GM18505 (cell line): Measurements from ENCODE around the gene HLCS.
A peak's percentile ranks its signal among the peaks of the same experiment; 100 is the strongest.
"Not testable (repeated sequence)": the region's sequence is repeated elsewhere in the genome, so short reads cannot be mapped to it uniquely, and the experiment has no call there.

Source experiments
- ATAC-seq: cut with Tn5 transposase; IDR thresholded peaks from one replicate; pipeline ENCODE4 v1.9.1; 2021; ENCODE audit not compliant: unreplicated experiment
- POLR2A ChIP-seq: IDR thresholded peaks from 4 replicates; pipeline ENCODE4 v1.6.1; 2011; ENCODE audit warnings: borderline replicate concordance; ENCODE audit not compliant: insufficient read depth, insufficient read length; ENCODE audit errors: extremely low read depth

HLCS gene

GRCh38 chr21:36992671-36993070, 26.2 kb upstream of the HLCS start:
- no peak for TF ChIP-seq POLR2A
- ATAC-seq: no peak

GRCh38 chr21:36990508-36991205, 24.2 kb upstream of the HLCS start:
- no peak for ATAC-seq
- no peak for TF ChIP-seq POLR2A

- TF ChIP-seq POLR2A: peak; percentile 66
- ATAC-seq: peak; percentile 88
Measured at GRCh38 chr21:36989699-36990507, 23.4 kb upstream of the HLCS start.

GRCh38 chr21:36989199-36989698, 22.8 kb upstream of the HLCS start:
- not testable (repeated sequence) for ATAC-seq

GRCh38 chr21:36988536-36988935, 22.1 kb upstream of the HLCS start:
- no peak for TF ChIP-seq POLR2A
- ATAC-seq: no peak

- no peak for ATAC-seq
- TF ChIP-seq POLR2A: no peak
Measured at GRCh38 chr21:36987845-36988244, 21.4 kb upstream of the HLCS start.

- no peak for ATAC-seq
Measured at GRCh38 chr21:36985751-36986594, 19.5 kb upstream of the HLCS start.

GRCh38 chr21:36981977-36982700, 15.7 kb upstream of the HLCS start:
- TF ChIP-seq POLR2A: no peak
- no peak for ATAC-seq

More at GRCh38 chr21:36985751-36986594, 19.5 kb upstream of the HLCS start:
- no peak for TF ChIP-seq POLR2A

GRCh38 chr21:36981049-36981391, 14.6 kb upstream of the HLCS start:
- no peak for TF ChIP-seq POLR2A
- no peak for ATAC-seq

- ATAC-seq: no peak
- TF ChIP-seq POLR2A: no peak
Measured at GRCh38 chr21:36980280-36981048, 14.0 kb upstream of the HLCS start.

- no peak for TF ChIP-seq POLR2A
- ATAC-seq: peak; percentile 72
Measured at GRCh38 chr21:36976882-36977651, 10.6 kb upstream of the HLCS start.
